ENCODE results near the gene DERA.
"Not testable (repeated sequence)": the region's sequence is repeated elsewhere in the genome, so short reads cannot be mapped to it uniquely, and the experiment has no call there.

DERA gene

GRCh38 chr12:15996948-15997347 is 85.8 kb downstream of the DERA start:
- no peak for TF ChIP-seq ZNF274 (IDR thresholded peaks at IDR 0.05; ENCODE audit: low read depth, low read length)

GRCh38 chr12:15997910-15998309 is 86.8 kb downstream of the DERA start:
- no peaks in the 10 kb centered on the region for H3K4me1 ChIP-seq (ENCODE audit: insufficient read depth, insufficient read length)
- peaks cover 2% of the 10 kb centered on the region for H3K36me3 ChIP-seq (ENCODE audit: insufficient read depth, insufficient read length, low read length)
- DNase-seq (ENCODE audit: low read depth, low spot score), result no peak

More at GRCh38 chr12:15996948-15997347, 85.8 kb downstream of the DERA start:
- Histone ChIP-seq H3K27me3 (ENCODE audit: insufficient read depth, insufficient read length) (no peaks in the 10 kb centered on the region), H3K9me3 (ENCODE audit: insufficient read depth, low read length) (no peaks in the 10 kb centered on the region), H3K9ac (ENCODE audit: insufficient read length, low read depth) (no peak overlapping the region), H3K4me3 (ENCODE audit: insufficient read length, low read depth) (no peak overlapping the region), H3K36me3 (ENCODE audit: insufficient read depth, insufficient read length, low read length) (peaks cover 2% of the 10 kb centered on the region), H3K4me1 (ENCODE audit: insufficient read depth, insufficient read length) (no peaks in the 10 kb centered on the region)
- DNase-seq (ENCODE audit: low read depth, low spot score), result no peak

GRCh38 chr12:16002880-16003279 is 91.7 kb downstream of the DERA start:
- H3K27me3 ChIP-seq (ENCODE audit: insufficient read depth, insufficient read length), result no peaks in the 10 kb centered on the region
- H3K4me1 ChIP-seq (ENCODE audit: insufficient read depth, insufficient read length), result no peaks in the 10 kb centered on the region
- no peak overlapping the region for H3K9ac ChIP-seq (ENCODE audit: insufficient read length, low read depth)
- no peak overlapping the region for H3K4me3 ChIP-seq (ENCODE audit: insufficient read length, low read depth)
- H3K9me3 ChIP-seq (ENCODE audit: insufficient read depth, low read length), result no peaks in the 10 kb centered on the region
- TF ChIP-seq SUZ12 (IDR thresholded peaks at IDR 0.05; ENCODE audit: extremely low read depth, insufficient read depth, insufficient read length) (no peak), ZNF274 (IDR thresholded peaks at IDR 0.05; ENCODE audit: low read depth, low read length) (no peak)
- DNase-seq (ENCODE audit: low read depth, low spot score), result no peak
- peaks cover 8% of the 10 kb centered on the region for H3K36me3 ChIP-seq (ENCODE audit: insufficient read depth, insufficient read length, low read length)

More at GRCh38 chr12:15997910-15998309, 86.8 kb downstream of the DERA start:
- Histone ChIP-seq H3K9ac (ENCODE audit: insufficient read length, low read depth) (no peak overlapping the region), H3K9me3 (ENCODE audit: insufficient read depth, low read length) (no peaks in the 10 kb centered on the region), H3K27me3 (ENCODE audit: insufficient read depth, insufficient read length) (no peaks in the 10 kb centered on the region), H3K4me3 (ENCODE audit: insufficient read length, low read depth) (no peak overlapping the region)
- TF ChIP-seq ZNF274 (IDR thresholded peaks at IDR 0.05; ENCODE audit: low read depth, low read length) (no peak), YY1 (IDR thresholded peaks at IDR 0.05; ENCODE audit: insufficient read depth, insufficient read length) (no peak), SUZ12 (IDR thresholded peaks at IDR 0.05; ENCODE audit: extremely low read depth, insufficient read depth, insufficient read length) (no peak)

DNA sequence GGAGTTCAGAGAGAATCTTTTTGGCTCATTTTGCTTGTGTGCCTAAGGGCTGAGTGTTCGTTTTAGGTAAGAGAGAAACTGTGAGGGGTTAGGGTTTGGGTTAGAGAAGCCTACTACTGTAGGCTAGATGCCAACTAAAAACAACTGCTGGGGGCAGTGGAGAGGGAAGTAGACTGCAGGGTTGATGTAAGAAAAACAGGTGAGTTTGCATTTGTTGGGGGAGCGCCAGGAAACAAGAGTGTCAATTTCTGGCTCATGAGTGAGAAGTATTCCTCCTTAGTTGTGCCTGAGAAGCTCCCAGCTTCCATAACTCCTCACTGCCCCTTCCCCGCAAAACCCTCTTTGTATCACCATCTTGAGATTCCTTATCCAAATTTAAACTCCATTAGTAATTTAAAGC is 92.3 kb downstream of the DERA start:
- Histone ChIP-seq H3K27me3 (ENCODE audit: insufficient read depth, insufficient read length) (no peaks in the 10 kb centered on the region), H3K4me3 (ENCODE audit: insufficient read length, low read depth) (no peak overlapping the region)

DNA sequence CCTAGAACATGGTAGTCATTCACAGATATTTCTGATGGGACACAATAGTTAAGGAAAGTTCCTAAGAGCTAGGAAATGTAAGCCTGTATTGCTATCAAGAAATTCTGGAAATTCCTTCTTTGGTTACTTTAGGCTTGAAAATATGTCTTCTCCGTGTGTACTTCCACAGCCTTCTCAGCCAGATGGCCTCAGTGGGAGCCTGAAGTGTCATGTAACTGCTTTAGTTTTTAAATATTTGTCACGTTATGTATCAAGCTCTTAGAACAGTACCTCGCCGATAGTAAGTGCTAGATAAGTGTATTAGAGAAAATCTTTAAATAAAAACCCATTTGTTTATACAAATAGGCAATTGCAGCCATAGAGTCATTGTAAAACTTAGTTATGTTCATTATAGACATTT is 95.6 kb downstream of the DERA start:
- TF ChIP-seq ZNF274 (IDR thresholded peaks at IDR 0.05; ENCODE audit: low read depth, low read length) (no peak), YY1 (IDR thresholded peaks at IDR 0.05; ENCODE audit: insufficient read depth, insufficient read length) (no peak), SUZ12 (IDR thresholded peaks at IDR 0.05; ENCODE audit: extremely low read depth, insufficient read depth, insufficient read length) (no peak)
- no peaks in the 10 kb centered on the region for H3K27me3 ChIP-seq (ENCODE audit: insufficient read depth, insufficient read length)
- no peak overlapping the region for H3K4me3 ChIP-seq (ENCODE audit: insufficient read length, low read depth)
- H3K36me3 ChIP-seq (ENCODE audit: insufficient read depth, insufficient read length, low read length), result peaks cover 6% of the 10 kb centered on the region
- no peak overlapping the region for H3K9ac ChIP-seq (ENCODE audit: insufficient read length, low read depth)
- no peaks in the 10 kb centered on the region for H3K4me1 ChIP-seq (ENCODE audit: insufficient read depth, insufficient read length)
- no peak for DNase-seq (ENCODE audit: low read depth, low spot score)
- no peaks in the 10 kb centered on the region for H3K9me3 ChIP-seq (ENCODE audit: insufficient read depth, low read length)

More for the DNA sequence above, 92.3 kb downstream of the DERA start:
- no peaks in the 10 kb centered on the region for H3K4me1 ChIP-seq (ENCODE audit: insufficient read depth, insufficient read length)
- no peak overlapping the region for H3K9ac ChIP-seq (ENCODE audit: insufficient read length, low read depth)
- H3K36me3 ChIP-seq (ENCODE audit: insufficient read depth, insufficient read length, low read length), result peaks cover 6% of the 10 kb centered on the region
- DNase-seq (ENCODE audit: low read depth, low spot score), result no peak
- TF ChIP-seq SUZ12 (IDR thresholded peaks at IDR 0.05; ENCODE audit: extremely low read depth, insufficient read depth, insufficient read length), result no peak
- no peak for TF ChIP-seq ZNF274 (IDR thresholded peaks at IDR 0.05; ENCODE audit: low read depth, low read length)
- no peak for TF ChIP-seq YY1 (IDR thresholded peaks at IDR 0.05; ENCODE audit: insufficient read depth, insufficient read length)
- H3K9me3 ChIP-seq (ENCODE audit: insufficient read depth, low read length), result no peaks in the 10 kb centered on the region

GRCh38 chr12:16008421-16008824 is 97.3 kb downstream of the DERA start:
- Histone ChIP-seq H3K9me3 (ENCODE audit: insufficient read depth, low read length) (peaks cover 12% of the 10 kb centered on the region; the same call in 1 of the 2 replicates), H3K36me3 (ENCODE audit: insufficient read depth, insufficient read length, low read length) (peaks cover 6% of the 10 kb centered on the region), H3K27me3 (ENCODE audit: insufficient read depth, insufficient read length) (no peaks in the 10 kb centered on the region), H3K9ac (ENCODE audit: insufficient read length, low read depth) (no peak overlapping the region), H3K4me1 (ENCODE audit: insufficient read depth, insufficient read length) (no peaks in the 10 kb centered on the region), H3K4me3 (ENCODE audit: insufficient read length, low read depth) (no peak overlapping the region)
- DNase-seq (ENCODE audit: low read depth, low spot score), result no peak
- TF ChIP-seq SUZ12 (IDR thresholded peaks at IDR 0.05; ENCODE audit: extremely low read depth, insufficient read depth, insufficient read length), result no peak
- no peak for TF ChIP-seq YY1 (IDR thresholded peaks at IDR 0.05; ENCODE audit: insufficient read depth, insufficient read length)
- no peak for TF ChIP-seq ZNF274 (IDR thresholded peaks at IDR 0.05; ENCODE audit: low read depth, low read length)

DNA sequence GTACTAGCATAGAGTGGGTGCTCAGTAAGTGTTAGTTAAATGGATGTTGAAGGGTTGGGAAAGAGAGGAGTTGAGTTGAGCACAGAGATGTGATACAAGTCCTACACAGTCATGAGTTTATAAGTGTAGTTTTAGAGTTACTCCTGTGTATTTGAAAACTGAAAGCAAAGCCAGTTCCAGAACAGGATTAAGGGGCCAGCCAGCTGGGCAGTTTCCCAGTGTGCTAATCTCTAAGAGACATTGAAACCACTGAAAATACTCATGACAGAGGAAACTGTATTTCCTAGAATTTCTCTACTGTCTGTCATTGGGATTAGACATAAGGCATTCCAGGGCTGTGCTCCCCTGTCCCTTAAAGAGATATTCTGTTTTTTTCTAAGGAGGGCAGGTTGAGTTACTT is 101.0 kb downstream of the DERA start:
- TF ChIP-seq ZNF274 (IDR thresholded peaks at IDR 0.05; ENCODE audit: low read depth, low read length) (no peak), YY1 (IDR thresholded peaks at IDR 0.05; ENCODE audit: insufficient read depth, insufficient read length) (no peak), SUZ12 (IDR thresholded peaks at IDR 0.05; ENCODE audit: extremely low read depth, insufficient read depth, insufficient read length) (no peak)
- H3K36me3 ChIP-seq (ENCODE audit: insufficient read depth, insufficient read length, low read length), result peaks cover 3% of the 10 kb centered on the region
- DNase-seq (ENCODE audit: low read depth, low spot score), result no peak

GRCh38 chr12:16013722-16014121 is 102.6 kb downstream of the DERA start:
- not testable (repeated sequence) for H3K4me3 ChIP-seq (ENCODE audit: insufficient read length, low read depth); H3K36me3 ChIP-seq (ENCODE audit: insufficient read depth, insufficient read length, low read length); H3K4me1 ChIP-seq (ENCODE audit: insufficient read depth, insufficient read length); DNase-seq (ENCODE audit: low read depth, low spot score); H3K27me3 ChIP-seq (ENCODE audit: insufficient read depth, insufficient read length); H3K9ac ChIP-seq (ENCODE audit: insufficient read length, low read depth)
- peaks cover 42% of the 10 kb centered on the region for H3K9me3 ChIP-seq (ENCODE audit: insufficient read depth, low read length)

More for the DNA sequence above, 101.0 kb downstream of the DERA start:
- Histone ChIP-seq H3K9ac (ENCODE audit: insufficient read length, low read depth) (no peak overlapping the region), H3K27me3 (ENCODE audit: insufficient read depth, insufficient read length) (no peaks in the 10 kb centered on the region), H3K9me3 (ENCODE audit: insufficient read depth, low read length) (peaks cover 42% of the 10 kb centered on the region), H3K4me3 (ENCODE audit: insufficient read length, low read depth) (no peak overlapping the region), H3K4me1 (ENCODE audit: insufficient read depth, insufficient read length) (no peaks in the 10 kb centered on the region)

- not testable (repeated sequence) for H3K4me1 ChIP-seq (ENCODE audit: insufficient read depth, insufficient read length); H3K27me3 ChIP-seq (ENCODE audit: insufficient read depth, insufficient read length); H3K36me3 ChIP-seq (ENCODE audit: insufficient read depth, insufficient read length, low read length); H3K9ac ChIP-seq (ENCODE audit: insufficient read length, low read depth); H3K4me3 ChIP-seq (ENCODE audit: insufficient read length, low read depth)
- DNase-seq (ENCODE audit: low read depth, low spot score), result peak; percentile 20
- H3K9me3 ChIP-seq (ENCODE audit: insufficient read depth, low read length), result peaks cover 42% of the 10 kb centered on the region
Measured at GRCh38 chr12:16014394-16014793, 103.3 kb downstream of the DERA start.

All from NT2/D1 (cell line).